K562 treated with DMSO at 1 percent for 12 hours (cell line): ENCODE results near the gene PPP2R5C. TPM values are rescaled to one million over a fixed set of nuclear protein-coding genes. Genes with fewer than 3 reads are reported as not detected.

Source experiments
- total RNA-seq: library from RNA; unstranded; fragments of 300-600 nt; gene quantifications from 2 replicates; pipeline ENCODE4 v1.2.3, GENCODE V29; 2022; ENCODE audit not compliant: insufficient read depth

PPP2R5C gene
- 77.2 and 153 TPM in 2 replicates for total RNA-seq

GRCh38 chr14:101761032-101761880 is at the start of gene PPP2R5C:
PPP2R5C (plus strand) TSS chr14:101761709; CDS start chr14:101761894, 185 bp downstream.

GRCh38 chr14:101964297-101965180 is 203.0 kb downstream of the PPP2R5C start, which contains the start of gene DYNC1H1:
DYNC1H1 (plus strand) TSS chr14:101964573; CDS start chr14:101964692, 119 bp downstream.

Other genes with a start within 250 kb of the PPP2R5C start
- not detected in 2 replicates for gene DIO3, start 200.2 kb upstream of the PPP2R5C start, total RNA-seq
- gene DYNC1H1, start 202.9 kb downstream of the PPP2R5C start, total RNA-seq = 72.9 and 189 TPM in 2 replicates